ENCODE data around the gene PTPRM. TPM values are rescaled to one million over a fixed set of nuclear protein-coding genes. Genes with fewer than 3 reads are reported as not detected.

PTPRM gene
- total RNA-seq, 1 experiment from 2014 or later = not detected

DNA sequence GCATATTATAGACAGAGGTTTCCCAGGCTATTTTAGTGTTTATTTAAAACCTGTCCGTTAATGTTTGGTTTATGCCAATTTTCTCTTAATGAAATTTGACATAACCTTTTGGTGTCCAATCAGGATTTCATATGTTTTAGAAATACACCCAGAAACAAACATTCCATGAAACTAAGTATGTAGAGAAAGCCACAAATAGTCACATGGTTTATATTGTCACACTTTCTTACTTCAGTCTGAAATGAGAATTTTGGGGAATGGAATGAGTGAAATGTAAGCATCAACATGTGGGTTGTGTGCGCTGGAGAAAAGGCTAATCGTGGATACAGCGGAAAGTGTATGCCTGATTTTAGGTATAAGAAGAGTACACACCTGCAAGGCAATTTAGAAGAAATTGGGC lies 765.2 kb downstream of the PTPRM start:
- no peak for TF ChIP-seq EZH2 (IDR thresholded peaks at IDR 0.05; ENCODE audit: borderline replicate concordance, low read depth, low read length, poor library complexity, severe bottlenecking)
- TF ChIP-seq CTCF (conservative IDR thresholded peaks at IDR 0.05; ENCODE audit: low read depth, low read length) = no peak
- no peak overlapping the region for H3K4me3 ChIP-seq (ENCODE audit: low read depth, low read length, poor library complexity, severe bottlenecking)
- no peak for DNase-seq (ENCODE audit: low spot score)
- H3K27ac ChIP-seq (ENCODE audit: low read depth, low read length, poor library complexity, severe bottlenecking) = no peak overlapping the region
- peaks cover 23% of the 10 kb centered on the region for H3K27me3 ChIP-seq (replicated peaks; ENCODE audit: insufficient read depth, low read depth, low read length, poor library complexity)
- BruUV-seq (replicated peaks) = no TSS peak
- no peaks in the 10 kb centered on the region for H3K9me3 ChIP-seq (ENCODE audit: low read depth, low read length, poor library complexity, severe bottlenecking)
- H3K36me3 ChIP-seq (ENCODE audit: insufficient read depth, low read length, poor library complexity, severe bottlenecking) = no peaks in the 10 kb centered on the region
- intact Hi-C loops (cut with micrococcal nuclease; ENCODE audit: unreplicated experiment) = no loop called here
- no peaks in the 10 kb centered on the region for H3K4me1 ChIP-seq (ENCODE audit: insufficient read depth, low read length, poor library complexity, severe bottlenecking)
- ChIA-PET CTCF (no interaction called here), POLR2A (ENCODE audit: low non-redundant PET) (no interaction called here)

DNA sequence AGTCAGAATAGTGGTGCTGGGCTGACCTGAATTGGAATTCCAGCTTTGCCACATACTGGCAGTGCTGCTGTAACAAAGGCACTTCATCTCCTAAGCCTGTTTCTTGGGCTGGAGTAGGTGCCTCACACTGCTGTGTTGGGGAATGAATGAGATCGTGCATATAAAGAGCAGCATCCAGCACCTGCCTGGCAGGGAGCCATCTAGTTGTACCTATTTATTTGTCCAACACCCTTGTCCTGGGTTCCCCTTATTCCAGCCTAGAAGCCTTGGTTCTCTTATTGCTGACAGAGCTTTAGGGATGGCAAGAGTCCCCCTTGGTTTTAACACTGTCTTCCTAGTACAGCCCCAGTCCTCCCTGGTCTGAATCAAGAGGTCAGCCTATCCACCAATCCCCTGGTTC lies 766.8 kb downstream of the PTPRM start:
- intact Hi-C loops (cut with micrococcal nuclease; ENCODE audit: unreplicated experiment) = no loop called here
- Histone ChIP-seq H3K9me3 (ENCODE audit: low read depth, low read length, poor library complexity, severe bottlenecking) (no peaks in the 10 kb centered on the region), H3K4me3 (ENCODE audit: low read depth, low read length, poor library complexity, severe bottlenecking) (no peak overlapping the region), H3K36me3 (ENCODE audit: insufficient read depth, low read length, poor library complexity, severe bottlenecking) (no peaks in the 10 kb centered on the region), H3K27ac (ENCODE audit: low read depth, low read length, poor library complexity, severe bottlenecking) (no peak overlapping the region), H3K4me1 (ENCODE audit: insufficient read depth, low read length, poor library complexity, severe bottlenecking) (no peaks in the 10 kb centered on the region), H3K27me3 (replicated peaks; ENCODE audit: insufficient read depth, low read depth, low read length, poor library complexity) (peaks cover 37% of the 10 kb centered on the region)
- no peak for DNase-seq (ENCODE audit: low spot score)
- CTCF ChIA-PET = no interaction called here
- POLR2A ChIA-PET (ENCODE audit: low non-redundant PET) = no interaction called here
- no TSS peak for BruUV-seq (replicated peaks)
- TF ChIP-seq CTCF (conservative IDR thresholded peaks at IDR 0.05; ENCODE audit: low read depth, low read length) (no peak), EZH2 (IDR thresholded peaks at IDR 0.05; ENCODE audit: borderline replicate concordance, low read depth, low read length, poor library complexity, severe bottlenecking) (no peak)

DNA sequence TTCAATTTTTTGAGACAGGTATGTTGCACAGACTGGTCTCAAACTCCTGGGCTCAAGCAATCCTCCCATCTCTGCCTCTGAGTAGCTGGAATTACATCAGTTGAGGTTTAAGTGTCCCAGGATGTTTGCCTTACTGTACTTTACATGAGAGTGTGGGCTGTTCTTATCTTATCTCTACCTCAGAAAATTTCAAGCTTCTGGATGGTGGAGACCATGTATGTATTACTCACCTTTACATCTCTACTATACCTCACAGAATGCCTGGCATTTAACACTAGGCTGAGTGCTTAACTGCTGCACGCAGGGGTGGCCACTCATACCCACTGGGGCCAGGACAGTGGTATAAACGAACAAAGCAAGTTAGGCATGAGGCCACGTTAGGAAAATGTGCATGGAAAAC lies 770.1 kb downstream of the PTPRM start:
- no peak for DNase-seq (ENCODE audit: low spot score)

More for the DNA sequence above, 770.1 kb downstream of the PTPRM start:
- BruUV-seq (replicated peaks) = no TSS peak
- ChIA-PET CTCF (no interaction called here), POLR2A (ENCODE audit: low non-redundant PET) (no interaction called here)
- no peak overlapping the region for H3K4me3 ChIP-seq (ENCODE audit: low read depth, low read length, poor library complexity, severe bottlenecking)
- no peak overlapping the region for H3K27ac ChIP-seq (ENCODE audit: low read depth, low read length, poor library complexity, severe bottlenecking)
- TF ChIP-seq EZH2 (IDR thresholded peaks at IDR 0.05; ENCODE audit: borderline replicate concordance, low read depth, low read length, poor library complexity, severe bottlenecking) = no peak
- no peak for TF ChIP-seq CTCF (conservative IDR thresholded peaks at IDR 0.05; ENCODE audit: low read depth, low read length)
- peaks cover 42% of the 10 kb centered on the region for H3K27me3 ChIP-seq (replicated peaks; ENCODE audit: insufficient read depth, low read depth, low read length, poor library complexity)
- intact Hi-C loops (cut with micrococcal nuclease; ENCODE audit: unreplicated experiment) = no loop called here
- no peaks in the 10 kb centered on the region for H3K36me3 ChIP-seq (ENCODE audit: insufficient read depth, low read length, poor library complexity, severe bottlenecking)
- H3K9me3 ChIP-seq (ENCODE audit: low read depth, low read length, poor library complexity, severe bottlenecking) = no peaks in the 10 kb centered on the region
- H3K4me1 ChIP-seq (ENCODE audit: insufficient read depth, low read length, poor library complexity, severe bottlenecking) = no peaks in the 10 kb centered on the region
